ENCODE results near the gene DGKB.

DNA sequence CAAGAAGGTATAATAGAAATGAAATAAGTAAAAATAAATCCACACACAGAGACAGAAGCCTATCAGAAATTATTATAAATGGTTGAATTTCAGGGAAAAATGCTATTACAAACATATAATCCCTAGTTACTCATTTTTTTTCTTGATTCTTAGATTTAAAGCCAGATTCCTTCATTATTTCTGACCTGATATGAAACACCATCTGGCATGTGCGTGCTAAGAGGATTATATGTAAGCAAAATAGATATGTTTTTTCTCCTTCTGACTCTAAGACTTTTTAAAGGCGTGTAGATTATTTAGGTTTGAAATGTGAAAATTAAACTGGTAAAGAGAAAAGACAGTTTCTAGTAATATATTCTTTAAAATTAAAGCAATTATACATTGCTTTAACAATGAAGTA lies 676.4 kb downstream of the DGKB start:
- TF ChIP-seq, protein P1, sequence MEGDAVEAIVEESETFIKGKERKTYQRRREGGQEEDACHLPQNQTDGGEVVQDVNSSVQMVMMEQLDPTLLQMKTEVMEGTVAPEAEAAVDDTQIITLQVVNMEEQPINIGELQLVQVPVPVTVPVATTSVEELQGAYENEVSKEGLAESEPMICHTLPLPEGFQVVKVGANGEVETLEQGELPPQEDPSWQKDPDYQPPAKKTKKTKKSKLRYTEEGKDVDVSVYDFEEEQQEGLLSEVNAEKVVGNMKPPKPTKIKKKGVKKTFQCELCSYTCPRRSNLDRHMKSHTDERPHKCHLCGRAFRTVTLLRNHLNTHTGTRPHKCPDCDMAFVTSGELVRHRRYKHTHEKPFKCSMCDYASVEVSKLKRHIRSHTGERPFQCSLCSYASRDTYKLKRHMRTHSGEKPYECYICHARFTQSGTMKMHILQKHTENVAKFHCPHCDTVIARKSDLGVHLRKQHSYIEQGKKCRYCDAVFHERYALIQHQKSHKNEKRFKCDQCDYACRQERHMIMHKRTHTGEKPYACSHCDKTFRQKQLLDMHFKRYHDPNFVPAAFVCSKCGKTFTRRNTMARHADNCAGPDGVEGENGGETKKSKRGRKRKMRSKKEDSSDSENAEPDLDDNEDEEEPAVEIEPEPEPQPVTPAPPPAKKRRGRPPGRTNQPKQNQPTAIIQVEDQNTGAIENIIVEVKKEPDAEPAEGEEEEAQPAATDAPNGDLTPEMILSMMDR (IDR thresholded peaks at IDR 0.05; ENCODE audit: low read length): no peak
- no peak for TF ChIP-seq EZH2 (optimal IDR thresholded peaks at IDR 0.05; ENCODE audit: low read depth, low read length)
- TF ChIP-seq EZH2phosphoT487 (IDR thresholded peaks at IDR 0.05; ENCODE audit: low read length): no peak

Measured in MM.1S (cell line).